IgD-negative memory B cell (primary cell): ENCODE data around the gene FRMD4A. TPM values are rescaled to one million over a fixed set of nuclear protein-coding genes. Genes with fewer than 3 reads are reported as not detected.

Experiments
- H3K27ac Mint-ChIP-seq, 3 donors: one replicate each; pipeline ENCODE4 v1.8.0; 2020 to 2022; ENCODE audit warnings: mild to moderate bottlenecking in 3 of 3, mixed read lengths in 3 of 3, moderate library complexity in 1 of 3
- H3K27me3 Mint-ChIP-seq: one replicate; pipeline ENCODE4 v1.8.0; 2021; ENCODE audit warnings: mixed read lengths
- H3K36me3 Mint-ChIP-seq: one replicate; pipeline ENCODE4 v1.8.0; 2020; ENCODE audit warnings: mild to moderate bottlenecking, mixed read lengths
- H3K4me1 Mint-ChIP-seq, 3 donors: one replicate each; pipeline ENCODE4 v1.8.0; 2020 to 2022; ENCODE audit warnings: mixed read lengths in 3 of 3, mild to moderate bottlenecking in 1 of 3
- H3K4me3 Mint-ChIP-seq, 4 donors: one replicate each; pipeline ENCODE4 v1.8.0; 2020 to 2022; ENCODE audit warnings: mild to moderate bottlenecking in 4 of 4, mixed read lengths in 4 of 4, moderate library complexity in 3 of 4
- H3K9me3 Mint-ChIP-seq, 3 donors: one replicate each; pipeline ENCODE4 v1.8.0; 2020 to 2021; ENCODE audit warnings: mixed read lengths in 3 of 3, mild to moderate bottlenecking in 1 of 3
- polyA plus RNA-seq: library from polyadenylated mRNA; unstranded; fragments of 300-500 nt; fragmentation: Illumina TruSeq; gene quantifications from one replicate; pipeline ENCODE4 v1.2.3, GENCODE V29; 2021

The FRMD4A gene
- polyA plus RNA-seq, 1 donor from 2014 or later: 1.7 TPM

- Mint-ChIP-seq H3K36me3 (no peaks in the 10 kb centered on the region), H3K4me1 (peaks cover 0 to 1% (median 0%) of the 10 kb centered on the region in 3 donors), H3K27ac (peak overlapping the region in 1 of 3 donors; percentile 73), H3K4me3 (no peak overlapping the region), H3K27me3 (no peaks in the 10 kb centered on the region), H3K9me3 (no peaks in the 10 kb centered on the region)
These were observed 676.5 kb downstream of the FRMD4A start for GRCh38 chr10:13654118-13654830.

- Mint-ChIP-seq H3K4me1 (no peaks in the 10 kb centered on the region), H3K9me3 (no peaks in the 10 kb centered on the region), H3K36me3 (peaks cover 10% of the 10 kb centered on the region), H3K27ac (peak overlapping the region in 1 of 3 donors; percentile 28), H3K27me3 (no peaks in the 10 kb centered on the region), H3K4me3 (no peak overlapping the region)
These were observed 677.9 kb downstream of the FRMD4A start for GRCh38 chr10:13652860-13653259.

- Mint-ChIP-seq H3K27ac (peak overlapping the region in 1 of 3 donors; percentile 28), H3K4me3 (no peak overlapping the region), H3K36me3 (peaks cover 12% of the 10 kb centered on the region), H3K4me1 (no peaks in the 10 kb centered on the region), H3K9me3 (no peaks in the 10 kb centered on the region), H3K27me3 (no peaks in the 10 kb centered on the region)
These were observed 678.6 kb downstream of the FRMD4A start for GRCh38 chr10:13651969-13652720.

GRCh38 chr10:13650961-13651360, 679.8 kb downstream of the FRMD4A start:
- peaks cover 16% of the 10 kb centered on the region for H3K36me3 Mint-ChIP-seq
- H3K27me3 Mint-ChIP-seq: no peaks in the 10 kb centered on the region
- H3K9me3 Mint-ChIP-seq: no peaks in the 10 kb centered on the region
- H3K27ac Mint-ChIP-seq: no peak overlapping the region
- H3K4me3 Mint-ChIP-seq: no peak overlapping the region
- no peaks in the 10 kb centered on the region for H3K4me1 Mint-ChIP-seq

- Mint-ChIP-seq H3K27ac (peak overlapping the region in 1 of 3 donors; percentile 58), H3K36me3 (peaks cover 20% of the 10 kb centered on the region), H3K4me3 (no peak overlapping the region), H3K27me3 (no peaks in the 10 kb centered on the region), H3K9me3 (no peaks in the 10 kb centered on the region), H3K4me1 (no peaks in the 10 kb centered on the region)
These were observed 680.7 kb downstream of the FRMD4A start for GRCh38 chr10:13649844-13650520.

GRCh38 chr10:13648425-13648824, 682.3 kb downstream of the FRMD4A start:
- peaks cover 20% of the 10 kb centered on the region for H3K36me3 Mint-ChIP-seq
- no peak overlapping the region for H3K27ac Mint-ChIP-seq
- H3K27me3 Mint-ChIP-seq: no peaks in the 10 kb centered on the region
- no peaks in the 10 kb centered on the region for H3K9me3 Mint-ChIP-seq
- no peaks in the 10 kb centered on the region for H3K4me1 Mint-ChIP-seq
- H3K4me3 Mint-ChIP-seq: no peak overlapping the region

GRCh38 chr10:13644866-13645265, 685.9 kb downstream of the FRMD4A start:
- no peak overlapping the region for H3K27ac Mint-ChIP-seq
- H3K4me1 Mint-ChIP-seq: no peaks in the 10 kb centered on the region
- no peaks in the 10 kb centered on the region for H3K27me3 Mint-ChIP-seq
- peaks cover 5 to 24% (median 5%) of the 10 kb centered on the region in 3 donors for H3K9me3 Mint-ChIP-seq
- H3K4me3 Mint-ChIP-seq: no peak overlapping the region
- H3K36me3 Mint-ChIP-seq: peaks cover 35% of the 10 kb centered on the region

- Mint-ChIP-seq H3K27me3 (no peaks in the 10 kb centered on the region), H3K27ac (no peak overlapping the region), H3K36me3 (peaks cover 32% of the 10 kb centered on the region), H3K4me1 (no peaks in the 10 kb centered on the region), H3K4me3 (no peak overlapping the region), H3K9me3 (peaks cover 5 to 24% (median 5%) of the 10 kb centered on the region in 3 donors)
These were observed 687.7 kb downstream of the FRMD4A start for GRCh38 chr10:13643016-13643415.

GRCh38 chr10:13642293-13642692, 688.4 kb downstream of the FRMD4A start:
- Mint-ChIP-seq H3K9me3 (peaks cover 5 to 24% (median 5%) of the 10 kb centered on the region in 3 donors), H3K4me1 (no peaks in the 10 kb centered on the region), H3K27ac (no peak overlapping the region), H3K36me3 (peaks cover 34% of the 10 kb centered on the region), H3K4me3 (no peak overlapping the region), H3K27me3 (no peaks in the 10 kb centered on the region)

- H3K4me1 Mint-ChIP-seq: no peaks in the 10 kb centered on the region
- H3K9me3 Mint-ChIP-seq: peaks cover 5 to 23% (median 5%) of the 10 kb centered on the region in 3 donors
- H3K27ac Mint-ChIP-seq: no peak overlapping the region
- no peaks in the 10 kb centered on the region for H3K27me3 Mint-ChIP-seq
- H3K36me3 Mint-ChIP-seq: peaks cover 45% of the 10 kb centered on the region
- H3K4me3 Mint-ChIP-seq: no peak overlapping the region
These were observed 692.8 kb downstream of the FRMD4A start for GRCh38 chr10:13637894-13638293.

- no peaks in the 10 kb centered on the region for H3K27me3 Mint-ChIP-seq
- H3K36me3 Mint-ChIP-seq: peaks cover 45% of the 10 kb centered on the region
- H3K4me1 Mint-ChIP-seq: peaks cover 0 to 2% (median 0%) of the 10 kb centered on the region in 3 donors
- H3K4me3 Mint-ChIP-seq: no peak overlapping the region
- H3K9me3 Mint-ChIP-seq: peaks cover 4 to 18% (median 5%) of the 10 kb centered on the region in 3 donors
- no peak overlapping the region for H3K27ac Mint-ChIP-seq
These were observed 693.3 kb downstream of the FRMD4A start for GRCh38 chr10:13637303-13637856.

GRCh38 chr10:13636776-13637175, 693.9 kb downstream of the FRMD4A start:
- peaks cover 0 to 3% (median 3%) of the 10 kb centered on the region in 3 donors for H3K4me1 Mint-ChIP-seq
- peaks cover 0 to 12% (median 2%) of the 10 kb centered on the region in 3 donors for H3K9me3 Mint-ChIP-seq
- H3K4me3 Mint-ChIP-seq: no peak overlapping the region
- no peaks in the 10 kb centered on the region for H3K27me3 Mint-ChIP-seq
- H3K36me3 Mint-ChIP-seq: peaks cover 40% of the 10 kb centered on the region
- no peak overlapping the region for H3K27ac Mint-ChIP-seq

- Mint-ChIP-seq H3K27me3 (no peaks in the 10 kb centered on the region), H3K9me3 (no peaks in the 10 kb centered on the region), H3K4me1 (peaks cover 0 to 3% (median 3%) of the 10 kb centered on the region in 3 donors), H3K36me3 (peaks cover 37% of the 10 kb centered on the region), H3K4me3 (no peak overlapping the region), H3K27ac (no peak overlapping the region)
These were observed 696.5 kb downstream of the FRMD4A start for GRCh38 chr10:13634207-13634606.

GRCh38 chr10:13633689-13634088, 697.0 kb downstream of the FRMD4A start:
- Mint-ChIP-seq H3K27me3 (no peaks in the 10 kb centered on the region), H3K36me3 (peaks cover 38% of the 10 kb centered on the region), H3K4me1 (peaks cover 0 to 3% (median 3%) of the 10 kb centered on the region in 3 donors), H3K27ac (no peak overlapping the region), H3K4me3 (no peak overlapping the region), H3K9me3 (no peaks in the 10 kb centered on the region)
